Measurements from ENCODE around the gene GLRX2. TPM values are rescaled to one million over a fixed set of nuclear protein-coding genes. Genes with fewer than 3 reads are reported as not detected.

Gene GLRX2
- total RNA-seq, 2 donors from 2014 or later, result 6.5 to 13.6 TPM

- H3K36me3 ChIP-seq, result peaks cover 0 to 3% of the 10 kb centered on the region in 2 donors
- no peaks in the 10 kb centered on the region for H3K9me3 ChIP-seq
- WGBS, result 76% methylated on average over 1 of the region's 1 CpG
- no peak overlapping the region for H3K4me3 ChIP-seq
- no peaks in the 10 kb centered on the region for H3K27me3 ChIP-seq (replicated peaks; ENCODE audit: insufficient read depth)
- intact Hi-C loops (cut with DNase I), result no loop called here
- TF ChIP-seq CTCF (IDR thresholded peaks at IDR 0.05), result no peak
- TF ChIP-seq POLR2A (IDR thresholded peaks at IDR 0.05), result no peak
- TF ChIP-seq POLR2AphosphoS5 (IDR thresholded peaks at IDR 0.05), result no peak
- DNase-seq (ENCODE audit: low spot score), result no peak
- no peak overlapping the region for H3K27ac ChIP-seq
- H3K4me1 ChIP-seq (replicated peaks), result no peaks in the 10 kb centered on the region
These were observed 20.0 kb downstream of the GLRX2 start for GRCh38 chr1:193085263-193085662.

GRCh38 chr1:193083365-193084088, 21.7 kb downstream of the GLRX2 start:
- H3K4me3 ChIP-seq, result no peak overlapping the region
- H3K4me1 ChIP-seq (replicated peaks), result no peaks in the 10 kb centered on the region
- intact Hi-C loops (cut with DNase I), result no loop called here
- TF ChIP-seq POLR2A (IDR thresholded peaks at IDR 0.05) (no peak), POLR2AphosphoS5 (IDR thresholded peaks at IDR 0.05) (no peak), CTCF (IDR thresholded peaks at IDR 0.05) (no peak)
- no peaks in the 10 kb centered on the region for H3K27me3 ChIP-seq (replicated peaks; ENCODE audit: insufficient read depth)
- WGBS, result 87% methylated on average over 6 of the region's 6 CpGs
- H3K9me3 ChIP-seq, result no peaks in the 10 kb centered on the region
- H3K27ac ChIP-seq, result no peak overlapping the region
- DNase-seq (ENCODE audit: low spot score), result no peak
- peaks cover 0 to 3% of the 10 kb centered on the region in 2 donors for H3K36me3 ChIP-seq

- WGBS, result 99% methylated on average over 3 of the region's 3 CpGs
- DNase-seq (ENCODE audit: low spot score), result no peak
- intact Hi-C loops (cut with DNase I), result no loop called here
- Histone ChIP-seq H3K27me3 (replicated peaks; ENCODE audit: insufficient read depth) (no peaks in the 10 kb centered on the region), H3K4me1 (replicated peaks) (no peaks in the 10 kb centered on the region), H3K36me3 (peaks cover 0 to 3% of the 10 kb centered on the region in 2 donors), H3K27ac (no peak overlapping the region), H3K9me3 (no peaks in the 10 kb centered on the region), H3K4me3 (no peak overlapping the region)
- no peak for TF ChIP-seq POLR2AphosphoS5 (IDR thresholded peaks at IDR 0.05)
- no peak for TF ChIP-seq CTCF (IDR thresholded peaks at IDR 0.05)
- no peak for TF ChIP-seq POLR2A (IDR thresholded peaks at IDR 0.05)
These were observed 26.0 kb downstream of the GLRX2 start for GRCh38 chr1:193079187-193079586.

GRCh38 chr1:193077991-193078390, 27.2 kb downstream of the GLRX2 start:
- H3K36me3 ChIP-seq, result peaks cover 0 to 3% of the 10 kb centered on the region in 2 donors
- no peaks in the 10 kb centered on the region for H3K4me1 ChIP-seq (replicated peaks)
- no peaks in the 10 kb centered on the region for H3K27me3 ChIP-seq (replicated peaks; ENCODE audit: insufficient read depth)
- H3K9me3 ChIP-seq, result no peaks in the 10 kb centered on the region
- intact Hi-C loops (cut with DNase I), result no loop called here
- DNase-seq (ENCODE audit: low spot score), result no peak
- H3K4me3 ChIP-seq, result no peak overlapping the region
- TF ChIP-seq CTCF (IDR thresholded peaks at IDR 0.05), result no peak
- no peak for TF ChIP-seq POLR2AphosphoS5 (IDR thresholded peaks at IDR 0.05)
- no peak overlapping the region for H3K27ac ChIP-seq

GRCh38 chr1:193070942-193071341, 34.3 kb downstream of the GLRX2 start:
- H3K4me1 ChIP-seq (replicated peaks), result no peaks in the 10 kb centered on the region
- H3K27ac ChIP-seq, result no peak overlapping the region
- H3K27me3 ChIP-seq (replicated peaks; ENCODE audit: insufficient read depth), result no peaks in the 10 kb centered on the region
- no peaks in the 10 kb centered on the region for H3K36me3 ChIP-seq
- H3K9me3 ChIP-seq, result no peaks in the 10 kb centered on the region
- 74% methylated on average over 5 of the region's 5 CpGs for WGBS
- TF ChIP-seq CTCF (IDR thresholded peaks at IDR 0.05) (no peak), POLR2A (IDR thresholded peaks at IDR 0.05) (no peak), POLR2AphosphoS5 (IDR thresholded peaks at IDR 0.05) (no peak)
- intact Hi-C loops (cut with DNase I), result no loop called here
- H3K4me3 ChIP-seq, result no peak overlapping the region
- no peak for DNase-seq (ENCODE audit: low spot score)

All from prostate gland (tissue), 2 donors.